NOMO-1 treated with dmso at 0.1 percent for 144 hours (cell line): ENCODE measurements around the gene MRFAP1L1.
"Not testable (repeated sequence)": the region's sequence is repeated elsewhere in the genome, so short reads cannot be mapped to it uniquely, and the experiment has no call there.

Experiments
- DNase-seq: peaks from one replicate; lab custom pipeline; 2025; ENCODE audit not compliant: unreplicated experiment; lab: John Stamatoyannopoulos, UW

The MRFAP1L1 gene

DNA sequence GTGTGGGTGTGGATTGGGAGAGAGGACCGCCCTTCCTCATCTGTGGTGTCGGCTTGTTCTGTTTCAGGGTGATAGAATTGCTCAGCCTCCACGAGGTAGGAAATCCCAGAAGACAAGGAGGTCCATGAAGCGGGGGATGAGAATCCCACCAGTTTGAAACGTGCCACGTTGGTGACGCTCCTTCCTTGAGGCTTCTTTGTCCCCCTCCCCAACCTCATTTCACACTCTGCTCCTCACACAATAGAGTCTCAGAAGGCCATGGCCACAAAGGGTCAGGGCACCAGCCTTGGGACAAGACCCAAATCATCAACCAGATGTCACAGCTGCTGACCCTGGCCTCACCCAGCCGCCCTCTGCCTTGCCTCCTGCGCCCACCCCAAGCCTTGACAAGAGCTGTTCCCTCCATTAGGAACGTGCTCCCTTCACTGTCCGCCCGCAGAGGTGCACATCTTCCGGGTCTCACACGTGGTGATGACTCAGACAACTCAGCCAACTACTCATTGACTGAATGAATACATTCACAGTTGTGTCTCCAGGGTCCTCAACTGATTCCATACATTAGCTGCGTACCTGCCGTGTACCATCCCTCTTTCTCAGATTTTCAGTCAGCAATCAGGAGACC, 24.6 kb upstream of the MRFAP1L1 start:
- DNase-seq, result no peak

DNA sequence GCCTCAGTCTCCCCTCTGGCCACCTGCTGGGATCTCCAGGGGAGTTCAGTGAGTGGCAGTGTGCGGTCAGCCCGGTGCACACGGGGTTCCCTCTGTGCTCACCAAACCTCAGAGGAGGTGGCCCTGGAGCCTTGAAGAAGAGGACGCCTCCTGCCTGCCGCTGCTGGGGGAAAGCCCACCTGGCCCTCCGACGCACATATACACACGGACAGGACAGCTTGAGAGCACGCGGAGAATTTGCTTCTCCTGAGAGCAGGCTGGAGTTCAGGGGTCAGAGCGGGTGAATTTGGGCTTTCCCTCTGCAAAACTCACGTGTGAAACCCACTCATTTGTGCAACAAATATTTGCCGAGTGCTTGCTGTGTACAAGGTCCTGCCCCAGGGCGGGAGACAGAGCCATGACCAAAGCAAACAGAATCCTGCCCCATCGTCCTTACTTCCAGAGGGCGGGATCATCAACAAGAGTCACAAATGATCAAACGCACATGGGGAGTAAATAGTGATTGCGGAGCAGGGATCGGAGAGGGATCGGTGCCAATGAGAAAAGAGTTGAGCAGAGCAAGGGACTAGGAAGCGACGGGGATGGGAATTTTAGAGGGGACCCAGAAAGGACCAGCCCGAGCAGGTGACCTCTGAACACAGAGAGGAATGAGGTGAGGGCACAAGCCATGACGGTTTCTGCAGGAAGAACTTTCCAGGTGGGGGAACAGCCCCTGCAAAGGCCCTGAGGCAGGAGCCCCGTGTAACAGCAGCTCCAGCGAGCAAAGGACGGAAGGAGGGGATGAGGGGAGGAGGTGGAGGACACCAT, 23.9 kb upstream of the MRFAP1L1 start:
- DNase-seq, result no peak

DNA sequence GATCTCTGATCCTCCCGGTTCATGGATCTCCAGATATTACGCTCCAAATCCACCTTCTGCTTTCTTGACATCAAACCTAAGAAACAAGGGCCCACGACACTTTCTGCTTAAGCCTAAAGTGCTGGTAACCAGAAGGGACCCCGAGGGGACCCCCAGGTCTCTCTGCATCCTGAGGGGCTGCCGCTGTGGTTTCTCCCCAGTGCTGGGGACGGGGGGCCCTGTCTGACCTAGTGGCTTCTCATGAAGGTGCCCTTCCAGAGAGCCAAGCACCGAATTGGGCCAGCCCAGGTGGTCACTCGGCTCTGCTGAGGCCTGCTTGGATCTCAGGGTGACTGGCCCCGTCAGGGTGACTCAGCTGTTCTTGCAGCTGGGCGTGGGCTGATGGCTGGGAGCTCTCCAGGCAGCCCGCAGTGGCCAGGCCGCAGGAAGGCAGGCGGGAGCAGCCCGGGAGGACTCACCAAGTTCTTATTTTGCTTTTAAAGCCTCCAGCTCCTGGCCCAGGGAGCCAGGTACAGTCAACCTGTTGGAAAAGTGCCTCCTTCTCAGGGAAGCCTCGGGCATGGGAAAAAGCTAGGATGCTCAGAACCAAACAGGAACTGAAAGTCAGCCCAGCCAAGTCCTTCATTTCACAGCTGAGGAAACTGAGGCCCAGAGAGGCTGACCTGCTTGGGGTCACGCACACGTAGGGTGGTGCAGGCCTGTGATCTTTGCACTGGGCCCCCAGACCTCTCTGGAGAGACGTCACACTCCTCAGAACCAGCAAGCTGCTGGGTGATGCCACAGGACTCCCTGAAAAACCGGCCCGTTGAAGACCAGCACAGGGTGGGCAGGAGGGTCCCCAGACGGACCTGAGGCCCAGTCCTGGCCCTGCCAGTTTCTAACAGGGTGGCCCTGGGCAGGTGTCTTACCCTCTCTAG, 23.0 kb upstream of the MRFAP1L1 start:
- peak; percentile 14 for DNase-seq

DNA sequence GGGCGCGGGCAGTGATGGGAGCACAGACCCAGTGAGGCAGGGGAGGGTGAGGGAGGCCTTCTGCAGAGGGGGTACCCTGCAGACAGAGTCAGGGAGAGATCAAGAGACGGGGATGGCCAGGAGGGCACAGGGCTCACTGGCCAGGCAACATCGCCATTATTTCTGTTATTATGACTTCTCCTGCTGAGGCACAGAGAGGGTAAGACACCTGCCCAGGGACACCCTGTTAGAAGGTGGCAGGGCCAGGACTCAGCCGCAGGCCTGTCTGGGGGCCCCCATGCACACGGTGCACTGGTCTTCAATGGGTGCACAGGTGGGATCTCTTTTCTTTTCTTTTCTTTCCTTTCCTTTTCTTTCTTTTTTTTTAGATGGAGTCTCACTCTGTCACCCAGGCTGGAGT, 22.1 kb upstream of the MRFAP1L1 start:
- DNase-seq, result no peak

DNA sequence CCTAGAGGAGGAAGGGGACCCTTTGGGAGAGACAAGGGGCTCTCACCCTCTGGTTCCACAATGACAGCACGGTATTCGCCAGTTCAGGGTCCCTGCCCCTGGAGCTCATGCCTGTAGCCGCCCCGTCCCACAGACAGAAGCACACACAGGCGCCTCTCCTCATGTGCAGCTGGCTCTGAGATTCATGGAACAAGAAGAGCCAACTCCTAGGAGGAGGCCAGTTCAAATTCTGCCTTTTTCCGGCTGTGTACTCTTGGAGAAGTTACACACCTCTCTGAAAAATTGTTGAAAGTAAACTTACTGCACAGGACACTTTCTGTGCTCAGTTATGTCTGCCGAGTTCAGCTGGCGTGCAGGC, 21.6 kb upstream of the MRFAP1L1 start:
- no peak for DNase-seq

DNA sequence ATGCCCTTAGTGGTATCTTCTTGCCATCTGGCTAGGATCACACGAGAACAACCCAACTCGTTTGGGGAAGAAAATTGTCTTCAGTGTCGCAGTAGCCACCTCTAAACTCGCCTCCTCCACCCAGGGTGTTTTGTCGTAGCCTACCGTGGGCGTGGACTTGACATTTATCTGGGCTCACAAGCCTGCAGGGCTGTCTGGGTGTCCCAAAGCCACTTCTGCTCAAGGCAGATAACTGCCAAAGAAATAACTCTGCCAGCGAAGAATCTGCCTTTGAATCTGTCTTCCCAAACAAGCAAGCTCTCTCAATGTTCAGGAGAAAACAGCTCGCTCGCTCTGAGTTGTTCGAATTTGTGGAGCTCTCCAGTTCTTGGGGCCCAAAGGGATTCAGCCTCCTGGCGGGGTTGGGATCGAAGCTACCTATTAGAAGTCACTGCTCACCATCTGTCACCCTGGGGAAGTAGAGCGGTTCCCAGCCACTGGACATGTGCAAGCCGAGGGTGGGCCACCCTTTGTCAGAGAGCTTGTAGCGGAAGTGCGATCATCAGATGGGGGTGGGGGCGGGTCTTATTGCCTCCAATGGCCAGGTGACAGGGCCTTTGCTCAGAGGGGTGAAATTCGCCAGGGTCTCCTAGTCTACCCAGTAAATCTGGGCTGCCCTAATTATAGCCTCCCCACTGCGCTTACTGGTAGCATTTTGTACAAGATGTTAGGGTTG, 21.1 kb upstream of the MRFAP1L1 start:
- DNase-seq, result no peak

DNA sequence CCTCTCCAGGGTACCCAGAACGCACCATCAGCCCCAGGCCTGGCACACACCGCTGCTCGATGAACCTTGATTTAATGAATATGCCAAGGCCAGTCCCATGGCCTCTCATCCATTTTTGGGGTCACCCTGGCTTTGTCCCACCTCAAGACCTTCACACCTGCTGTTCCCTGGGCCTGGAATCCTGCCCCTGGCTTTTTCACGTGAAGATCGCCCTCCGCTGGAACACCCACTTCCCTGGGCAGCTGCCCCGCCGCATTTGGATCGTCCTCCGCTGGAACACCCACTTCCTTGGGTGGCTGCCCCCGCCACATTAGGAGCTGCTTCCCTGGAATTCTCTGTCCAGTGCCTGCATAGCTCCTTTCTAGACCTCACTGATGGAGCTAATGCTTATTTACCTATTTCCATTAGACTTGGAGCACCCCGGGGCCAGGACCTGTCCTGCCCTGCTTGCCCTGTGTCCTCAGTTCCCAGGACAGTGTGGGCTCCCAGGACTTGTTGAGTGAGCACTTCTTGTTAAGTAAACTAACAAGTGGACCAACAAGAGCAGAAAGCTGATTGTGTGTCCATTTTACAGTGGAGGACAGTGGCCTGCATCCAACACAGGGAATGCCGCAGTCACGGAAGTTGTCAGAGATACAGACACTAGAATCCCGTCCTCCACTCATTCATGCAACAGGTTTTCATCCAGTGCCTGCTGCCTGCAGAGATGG, 18.8 kb upstream of the MRFAP1L1 start:
- no peak for DNase-seq

DNA sequence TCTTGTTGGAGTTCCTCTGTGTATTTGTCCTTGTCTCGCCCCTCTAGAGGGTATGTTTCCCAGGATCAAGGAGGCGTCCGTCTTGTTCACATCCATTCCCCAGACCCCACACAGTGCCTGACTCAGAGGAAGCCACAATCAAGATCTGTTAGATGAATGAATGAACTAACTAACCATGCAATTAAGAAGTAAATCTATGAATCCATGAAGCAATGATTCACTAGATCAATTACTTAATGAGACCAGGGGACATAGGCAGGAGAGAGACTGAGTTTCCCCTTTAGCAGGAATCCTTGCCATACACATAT, 18.2 kb upstream of the MRFAP1L1 start:
- no peak for DNase-seq

DNA sequence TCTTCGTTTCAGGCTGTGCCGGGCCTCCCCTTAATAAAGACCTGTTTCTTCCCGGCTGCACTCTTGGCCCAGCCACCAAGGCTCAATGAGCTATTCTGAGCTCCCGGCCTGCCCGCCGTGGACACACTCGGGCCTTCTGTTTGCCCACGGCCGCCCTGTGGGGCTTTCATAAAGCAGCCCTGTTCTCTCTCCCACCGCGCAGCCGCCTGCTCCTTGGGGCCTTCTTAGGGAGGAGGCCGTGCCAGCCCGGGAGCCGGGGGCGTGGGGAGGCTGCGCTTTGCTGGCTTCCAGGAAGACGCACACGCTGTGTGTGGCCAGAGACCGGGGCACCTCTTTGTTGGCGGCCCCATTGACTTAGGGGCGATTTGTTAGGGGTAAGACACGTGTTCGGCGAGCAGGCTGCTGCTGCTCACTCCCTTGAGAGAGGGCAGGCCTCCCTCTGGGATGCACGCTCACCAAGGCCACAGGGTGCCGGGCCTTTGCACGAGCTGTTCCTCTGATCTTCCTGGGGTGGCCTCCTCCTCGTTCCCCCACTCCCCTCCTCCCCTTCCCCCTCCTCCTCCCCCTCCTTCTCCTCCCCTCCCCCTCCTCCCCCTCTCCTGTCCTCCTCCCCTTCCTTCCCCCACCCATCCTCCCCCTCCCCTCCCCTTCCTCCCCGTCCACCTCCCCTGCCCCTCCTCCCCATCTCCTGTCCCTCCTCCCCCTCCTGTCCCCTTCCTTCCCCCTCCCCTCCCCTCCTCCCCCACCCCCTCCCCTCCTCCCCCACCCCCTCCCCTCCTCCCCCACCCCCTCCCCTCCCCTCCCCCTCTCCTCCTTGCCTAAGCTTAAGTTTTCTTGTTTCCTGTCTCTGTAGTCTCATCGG, 17.6 kb upstream of the MRFAP1L1 start:
- no peak for DNase-seq

DNA sequence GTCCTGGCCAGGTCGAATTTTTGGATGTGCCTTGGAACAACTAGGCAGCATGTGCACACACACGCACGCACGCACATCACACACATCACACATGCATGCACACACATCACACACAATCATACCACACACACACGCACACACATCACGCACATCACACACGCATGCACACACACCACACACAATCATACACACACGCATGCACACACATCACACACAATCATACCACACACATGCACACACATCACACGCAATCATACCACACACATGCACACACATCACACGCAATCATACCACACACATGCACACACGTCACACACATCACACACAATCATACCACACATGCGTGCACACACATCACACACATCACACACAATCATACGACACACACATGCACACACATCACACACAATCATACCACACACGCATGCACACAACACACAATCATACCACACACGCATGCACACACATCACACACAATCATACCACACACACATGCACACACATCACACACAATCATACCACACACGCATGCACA, 15.8 kb upstream of the MRFAP1L1 start:
- DNase-seq, result not testable (repeated sequence)

DNA sequence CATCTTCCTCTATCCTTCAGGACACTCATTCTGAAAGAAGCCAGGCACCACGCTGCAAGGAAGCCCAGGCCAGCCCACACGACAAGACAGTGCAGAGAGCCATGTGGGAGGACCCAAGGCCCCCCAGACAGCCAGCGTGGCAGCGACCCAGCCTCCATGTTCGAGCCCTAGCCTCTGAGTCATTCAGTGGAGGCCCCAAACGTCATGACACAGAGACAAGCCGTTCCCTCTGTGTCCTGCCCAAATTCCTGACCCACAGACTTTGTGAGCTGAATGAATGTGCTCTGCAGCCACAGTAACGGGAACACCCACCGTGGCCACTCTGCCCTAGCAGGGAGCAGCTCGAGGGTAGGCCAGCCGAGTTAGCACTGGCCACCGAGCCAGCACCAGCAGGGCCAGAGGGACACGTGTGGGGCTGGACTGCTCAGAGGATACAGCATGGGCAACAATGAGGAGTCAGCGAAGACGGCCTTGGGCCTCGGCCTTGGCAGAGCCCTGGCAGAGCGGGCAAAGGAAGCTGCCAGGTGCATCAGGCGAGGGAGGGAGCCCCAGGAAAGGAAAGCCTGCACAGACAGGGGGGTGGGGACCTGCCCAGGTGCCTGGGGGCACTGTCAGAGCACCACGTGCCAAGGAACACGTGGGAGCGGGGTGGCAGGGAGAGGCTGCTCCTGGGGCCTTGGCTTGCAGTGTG, 14.9 kb upstream of the MRFAP1L1 start:
- DNase-seq, result no peak

DNA sequence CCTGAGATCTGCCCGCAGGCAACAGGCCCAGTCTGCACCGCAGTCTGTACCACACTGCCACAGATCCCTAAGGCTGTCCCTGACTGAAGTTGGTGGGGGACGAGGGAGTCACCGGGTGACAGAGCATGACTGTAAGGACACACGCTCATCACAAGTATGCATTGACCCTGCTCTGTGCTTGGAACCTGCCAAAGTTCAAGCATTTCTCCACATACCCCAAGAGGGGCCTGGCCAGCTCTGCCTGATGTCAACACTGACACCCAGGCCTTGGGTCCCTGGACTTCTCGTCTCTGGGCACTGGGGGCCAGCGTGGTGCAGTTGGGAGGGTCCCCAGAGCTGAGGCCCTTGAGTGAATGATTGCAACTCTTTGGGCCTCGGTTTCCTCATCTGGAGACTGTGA, 14.2 kb upstream of the MRFAP1L1 start:
- DNase-seq, result no peak

DNA sequence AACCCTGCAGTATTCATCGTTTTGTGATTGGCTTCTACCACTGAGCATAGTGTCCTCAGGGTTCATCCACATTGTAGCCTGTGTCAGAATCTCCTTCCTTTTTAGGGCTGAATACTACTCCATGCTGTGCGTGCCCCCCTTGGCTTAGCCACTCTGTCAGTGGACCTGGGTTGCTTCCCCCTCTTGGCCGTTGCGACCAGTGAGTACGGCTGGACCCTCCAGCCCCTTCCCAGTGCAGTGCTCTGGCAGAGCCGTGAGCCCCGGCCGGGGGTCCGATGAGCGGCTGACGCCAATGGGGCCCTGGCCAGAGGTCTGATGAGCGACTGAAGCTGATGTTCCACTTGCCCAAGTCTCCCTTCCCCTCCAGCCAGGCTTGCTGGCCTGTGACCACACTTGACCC, 13.2 kb upstream of the MRFAP1L1 start:
- no peak for DNase-seq

DNA sequence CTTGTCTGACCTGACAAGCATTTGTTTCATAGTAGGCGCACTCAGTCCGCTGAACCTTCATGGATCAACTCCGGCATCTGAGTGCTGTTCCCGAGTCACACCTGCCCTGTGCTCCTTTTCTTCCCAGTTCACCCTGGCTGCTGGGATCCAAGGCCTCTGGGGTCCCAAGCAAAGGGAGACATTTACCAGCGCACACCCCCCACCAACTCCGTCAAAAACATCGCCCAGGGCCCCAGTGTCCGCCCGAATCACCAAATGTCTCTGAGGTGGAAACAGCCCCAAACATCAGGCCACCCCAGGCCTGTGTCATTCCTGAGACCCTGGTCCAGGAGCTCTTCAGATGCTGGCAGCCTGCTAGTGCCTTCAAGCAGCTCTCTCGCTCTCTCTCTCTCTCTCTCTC, 11.5 kb upstream of the MRFAP1L1 start:
- no peak for DNase-seq

DNA sequence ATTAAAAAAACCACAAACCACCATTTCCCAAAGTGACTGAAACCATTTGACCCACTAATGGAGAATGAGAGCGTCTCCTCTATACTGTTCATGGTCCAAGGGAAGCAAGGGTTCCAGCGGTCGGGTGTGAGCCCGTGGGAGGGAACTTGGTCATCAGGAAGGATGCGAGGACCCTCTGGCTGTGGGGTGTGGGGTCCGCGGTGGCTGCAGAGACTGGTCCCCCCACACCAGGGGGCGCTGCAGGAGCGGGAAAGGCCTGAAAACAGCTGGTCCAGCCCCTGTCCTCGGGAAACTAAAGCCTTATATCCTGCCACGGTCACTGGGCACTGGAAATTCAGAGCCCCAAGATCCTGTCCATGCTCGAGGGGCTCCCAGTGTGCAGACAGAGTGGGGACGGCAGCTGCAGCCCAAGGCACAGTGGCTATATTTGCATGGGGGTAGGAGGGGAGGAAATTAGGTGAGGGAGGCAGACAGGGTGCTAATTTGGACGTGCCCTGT, 10.6 kb upstream of the MRFAP1L1 start:
- DNase-seq, result peak; percentile 37

DNA sequence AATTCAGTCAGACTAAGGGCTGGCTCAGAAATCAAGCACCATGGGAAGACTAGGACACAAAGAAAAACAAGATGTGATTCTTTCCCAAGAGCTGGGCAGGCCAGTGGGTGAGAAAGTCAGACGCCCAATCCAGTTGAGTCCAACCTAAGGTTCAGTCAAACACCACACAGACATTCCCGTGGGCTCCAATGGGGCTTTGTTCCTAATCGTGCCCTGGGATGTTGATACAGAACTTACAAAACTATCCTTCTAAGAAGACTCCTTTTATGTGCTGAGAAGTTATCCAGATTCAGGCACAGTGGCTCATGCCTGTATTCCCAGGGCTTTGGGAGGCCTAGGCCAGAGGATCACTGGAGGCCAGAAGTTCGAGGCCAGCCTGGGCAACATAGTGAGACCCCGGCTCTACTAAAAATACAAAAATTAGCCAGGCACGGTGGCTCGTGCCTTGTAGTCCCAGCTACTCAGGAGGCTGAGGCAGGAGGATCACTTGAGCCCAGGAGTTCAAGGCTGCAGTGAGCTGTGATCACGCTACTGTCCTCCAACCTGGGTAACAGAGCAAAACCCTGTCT, 10.0 kb upstream of the MRFAP1L1 start:
- no peak for DNase-seq

DNA sequence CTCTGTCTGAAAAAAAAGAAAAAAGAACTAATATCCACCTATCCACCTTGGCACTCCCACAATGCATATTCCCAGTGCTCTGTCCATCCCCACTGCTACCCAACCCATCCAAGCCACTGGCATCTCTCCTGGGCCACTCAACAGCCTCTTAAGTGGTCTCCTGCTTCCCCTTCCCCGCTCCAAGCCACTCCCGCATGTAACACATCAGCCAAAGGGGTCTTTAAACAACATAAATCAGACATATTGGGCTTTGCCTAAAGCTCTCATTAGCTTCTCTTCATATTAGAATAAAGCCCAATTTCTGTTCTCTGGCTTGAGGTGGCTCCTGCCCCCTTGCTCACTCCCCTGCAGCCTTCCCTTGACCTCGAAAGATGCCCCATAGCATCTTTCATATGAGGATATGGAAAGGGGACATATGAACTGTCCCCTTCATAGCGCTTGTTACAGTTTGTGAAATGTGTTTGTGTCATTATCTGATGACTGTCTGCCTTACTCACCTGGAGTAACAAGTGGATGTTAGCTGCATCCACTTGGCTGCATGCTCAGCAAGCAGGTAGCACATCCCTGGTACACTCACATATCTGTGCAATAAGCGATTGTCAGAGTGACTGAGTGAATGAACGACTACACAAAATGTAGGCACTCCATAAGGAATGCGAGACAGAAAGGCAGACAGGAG, 9.4 kb upstream of the MRFAP1L1 start:
- DNase-seq, result no peak
